CD4-positive, alpha-beta memory T cell (primary cell): ENCODE measurements around the gene BCAR1. TPM values are rescaled to one million over a fixed set of nuclear protein-coding genes. Genes with fewer than 3 reads are reported as not detected.

Source experiments
- CTCF ChIA-PET: fragments of 350-600 bp; sonication (Branson Sonifier 250); formaldehyde crosslinking; loops from one replicate; lab custom pipeline; 2021; ENCODE audit warnings: inconsistent platforms; ENCODE audit not compliant: partially characterized antibody; lab: Charles Lee
- POLR2A ChIA-PET: fragments of 350-600 bp; sonication (Branson Sonifier 250); formaldehyde crosslinking; loops from one replicate; lab custom pipeline; 2021; ENCODE audit not compliant: partially characterized antibody; lab: Charles Lee
- DNase-seq, 5 donors: peaks; one replicate each; pipeline versions ENCODE4 v3.0.0 to v3.0.0-alpha.2; 2020 to 2022; ENCODE audit warnings: mixed read lengths in 1 of 5
- H3K27ac ChIP-seq: one replicate; pipeline ENCODE4 v1.7.0; 2013; ENCODE audit warnings: low read depth, low read length
- H3K27me3 ChIP-seq: 2 replicates; pipeline ENCODE4 v1.7.0; 2013; ENCODE audit warnings: mild to moderate bottlenecking, low read length, moderate library complexity; ENCODE audit not compliant: insufficient read depth
- H3K36me3 ChIP-seq: 2 replicates; pipeline ENCODE4 v1.7.0; 2013; ENCODE audit warnings: mild to moderate bottlenecking, low read length, moderate library complexity; ENCODE audit not compliant: insufficient read depth
- H3K4me1 ChIP-seq: 2 replicates; pipeline ENCODE4 v1.7.0; 2013; ENCODE audit warnings: mild to moderate bottlenecking, low read length, moderate library complexity; ENCODE audit not compliant: insufficient read depth
- H3K4me3 ChIP-seq, 2 donors: one replicate each; pipeline ENCODE4 v1.7.0; 2013; ENCODE audit warnings: low read length in 2 of 2, mild to moderate bottlenecking in 1 of 2
- H3K9me3 ChIP-seq, 2 donors: one replicate each; pipeline ENCODE4 v1.7.0; 2013; ENCODE audit warnings: low read length in 2 of 2, control low read depth in 1 of 2; ENCODE audit not compliant: control insufficient read depth in 1 of 2
- H3K27ac Mint-ChIP-seq, 7 donors: one replicate each; pipeline ENCODE4 v1.8.0; 2020 to 2021; ENCODE audit warnings: mixed read lengths in 7 of 7, mild to moderate bottlenecking in 6 of 7, inconsistent platforms in 3 of 7, moderate library complexity in 3 of 7
- H3K27me3 Mint-ChIP-seq, 2 donors: one replicate each; pipeline ENCODE4 v1.8.0; 2020 to 2021; ENCODE audit warnings: mixed read lengths in 2 of 2
- H3K36me3 Mint-ChIP-seq, 2 donors: one replicate each; pipeline ENCODE4 v1.8.0; 2020 to 2021; ENCODE audit warnings: mixed read lengths in 2 of 2, inconsistent platforms in 1 of 2, mild to moderate bottlenecking in 1 of 2
- H3K4me1 Mint-ChIP-seq, 4 donors: one replicate each; pipeline ENCODE4 v1.8.0; 2020 to 2021; ENCODE audit warnings: mixed read lengths in 4 of 4, mild to moderate bottlenecking in 1 of 4
- H3K4me3 Mint-ChIP-seq, 8 donors: one replicate each; pipeline ENCODE4 v1.8.0; 2020 to 2021; ENCODE audit warnings: mixed read lengths in 8 of 8, mild to moderate bottlenecking in 7 of 8, moderate library complexity in 6 of 8, inconsistent platforms in 3 of 8
- H3K9me3 Mint-ChIP-seq, 8 donors: one replicate each; pipeline ENCODE4 v1.8.0; 2020 to 2021; ENCODE audit warnings: mixed read lengths in 8 of 8, mild to moderate bottlenecking in 5 of 8, inconsistent platforms in 3 of 8, moderate library complexity in 1 of 8
- intact Hi-C: fragments of 100-400 bp; cut with micrococcal nuclease; formaldehyde crosslinking; loops from one replicate; pipeline ENCODE4 v1.15.1; 2023
- polyA plus RNA-seq, 2 donors: library from polyadenylated mRNA; unstranded; fragments of 300-500 nt; fragmentation: Illumina TruSeq; gene quantifications; one replicate each; pipeline ENCODE4 v1.2.3, GENCODE V29; 2021
- total RNA-seq, 2 experiments: library from RNA; stranded (reverse); gene quantifications; one replicate each; pipeline ENCODE4 v1.2.3, GENCODE V29; 2021

Gene BCAR1
- total and polyA plus RNA-seq, 4 experiments from 2014 or later: 0.30 to 0.36 TPM; not detected in 2

DNA sequence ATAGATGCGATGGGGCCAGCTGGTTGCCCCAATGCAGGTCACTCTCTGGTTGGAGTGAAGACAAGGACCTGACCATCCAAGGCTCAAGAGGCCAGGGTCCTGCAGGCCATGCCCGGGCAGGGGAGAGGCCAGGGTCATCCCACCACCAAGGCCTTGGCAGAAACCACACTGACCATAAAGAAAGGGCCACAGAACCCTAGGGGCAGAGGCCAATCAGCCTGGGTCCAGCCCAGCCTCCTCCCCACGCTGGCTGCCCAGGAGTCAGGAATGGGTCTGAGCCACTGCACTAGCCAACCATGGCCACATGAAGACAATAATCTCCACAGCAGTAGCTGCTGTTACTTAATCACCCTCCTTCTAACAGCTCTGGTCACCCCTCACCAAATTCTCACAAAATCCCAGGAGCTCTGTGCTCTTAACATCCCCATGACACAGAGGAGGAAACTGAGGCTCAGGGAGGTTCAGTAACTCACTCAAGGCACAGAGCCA lies 10.2 kb upstream of the BCAR1 start:
- Histone ChIP-seq H3K27me3 (peaks cover 12% of the 10 kb centered on the region), H3K27ac (no peak overlapping the region), H3K9me3 (no peaks in the 10 kb centered on the region), H3K4me3 (no peak overlapping the region), H3K36me3 (no peaks in the 10 kb centered on the region), H3K4me1 (peaks cover 9% of the 10 kb centered on the region)
- no peak for DNase-seq
- CTCF ChIA-PET: interaction anchor here (1.6 kb wide), 1 partner anchor 124 kb away, joined by 3 read pairs; no protein-coding TSS in a partner anchor
- peaks cover 21 to 34% of the 10 kb centered on the region in 2 donors for H3K27me3 Mint-ChIP-seq
- H3K36me3 Mint-ChIP-seq: no peaks in the 10 kb centered on the region
- no peaks in the 10 kb centered on the region for H3K9me3 Mint-ChIP-seq
- H3K27ac Mint-ChIP-seq: no peak overlapping the region
- H3K4me1 Mint-ChIP-seq: peaks cover 3 to 13% (median 7%) of the 10 kb centered on the region in 4 donors
- POLR2A ChIA-PET: no interaction called here
- H3K4me3 Mint-ChIP-seq: no peak overlapping the region
- intact Hi-C loops: no loop called here

- no peaks in the 10 kb centered on the region for H3K9me3 ChIP-seq
- H3K27me3 ChIP-seq: peaks cover 9% of the 10 kb centered on the region
- peaks cover 17 to 29% of the 10 kb centered on the region in 2 donors for H3K27me3 Mint-ChIP-seq
- no peaks in the 10 kb centered on the region for H3K36me3 Mint-ChIP-seq
- no peak overlapping the region for H3K27ac Mint-ChIP-seq
- no peaks in the 10 kb centered on the region for H3K9me3 Mint-ChIP-seq
- H3K4me3 ChIP-seq: no peak overlapping the region
- peaks cover 0 to 10% (median 5%) of the 10 kb centered on the region in 4 donors for H3K4me1 Mint-ChIP-seq
- POLR2A ChIA-PET: no interaction called here
- CTCF ChIA-PET: no interaction called here
- no peak overlapping the region for H3K4me3 Mint-ChIP-seq
- intact Hi-C loops: no loop called here
- no peaks in the 10 kb centered on the region for H3K36me3 ChIP-seq
- H3K4me1 ChIP-seq: peaks cover 9% of the 10 kb centered on the region
- H3K27ac ChIP-seq: no peak overlapping the region
- DNase-seq: no peak
These were observed 9.6 kb upstream of the BCAR1 start for GRCh38 chr16:75260851-75261589.

GRCh38 chr16:75258807-75259141 lies 7.3 kb upstream of the BCAR1 start:
- DNase-seq: peak in 1 of 5 donors; percentile 7
- POLR2A ChIA-PET: no interaction called here
- no peaks in the 10 kb centered on the region for H3K36me3 ChIP-seq
- Mint-ChIP-seq H3K27ac (no peak overlapping the region), H3K36me3 (no peaks in the 10 kb centered on the region), H3K9me3 (no peaks in the 10 kb centered on the region), H3K27me3 (peaks cover 13 to 22% of the 10 kb centered on the region in 2 donors), H3K4me1 (no peaks in the 10 kb centered on the region), H3K4me3 (no peak overlapping the region)
- H3K4me3 ChIP-seq: no peak overlapping the region
- CTCF ChIA-PET: no interaction called here
- no peak overlapping the region for H3K27ac ChIP-seq
- no peaks in the 10 kb centered on the region for H3K4me1 ChIP-seq
- no peaks in the 10 kb centered on the region for H3K9me3 ChIP-seq
- H3K27me3 ChIP-seq: no peaks in the 10 kb centered on the region
- intact Hi-C loops: no loop called here

DNA sequence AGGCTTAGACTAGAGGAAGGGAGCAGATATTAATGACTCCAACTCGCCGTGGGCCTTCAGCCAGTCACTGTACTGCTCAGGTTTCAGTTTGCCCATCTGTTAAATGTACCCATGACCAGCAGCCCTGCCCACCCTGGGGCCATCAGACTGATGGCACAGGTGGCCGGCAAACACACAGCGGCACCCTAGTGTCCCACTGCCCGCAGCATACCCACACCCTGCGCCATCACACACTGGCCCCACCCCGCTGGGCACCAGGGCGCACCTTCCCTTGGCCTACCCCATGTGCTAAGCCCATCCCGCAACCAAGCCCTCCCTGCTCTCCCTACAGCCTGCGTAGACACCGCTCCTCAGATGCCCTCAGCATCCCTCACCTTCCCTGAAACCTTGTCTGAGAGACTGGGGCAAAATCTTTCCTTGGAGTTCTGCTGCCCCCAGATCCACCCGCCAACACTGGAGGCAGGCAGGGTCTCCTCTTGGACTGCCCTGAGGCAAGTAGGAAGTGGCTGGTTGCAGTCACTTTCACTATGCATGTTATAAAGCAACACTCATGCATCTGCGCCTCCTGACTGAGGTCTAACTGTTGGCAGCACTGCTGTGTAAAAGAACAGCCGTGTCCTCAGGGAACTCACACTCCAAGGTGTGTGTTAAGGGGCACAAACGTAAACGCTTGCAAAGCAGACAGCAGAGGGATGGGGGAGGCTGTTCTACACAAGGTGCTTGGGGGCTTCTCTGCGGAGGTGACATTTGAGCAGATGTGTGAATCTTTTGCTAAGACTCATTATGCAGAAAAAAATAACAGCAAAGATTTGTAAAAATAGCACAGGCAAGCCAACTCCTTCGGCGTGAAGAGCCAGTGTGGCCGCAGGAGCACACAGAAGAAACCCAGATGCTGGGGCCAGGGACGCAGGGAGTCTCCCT lies 6.7 kb upstream of the BCAR1 start:
- CTCF ChIA-PET: no interaction called here
- Histone ChIP-seq H3K4me3 (no peak overlapping the region), H3K27ac (no peak overlapping the region), H3K27me3 (no peaks in the 10 kb centered on the region), H3K36me3 (no peaks in the 10 kb centered on the region), H3K9me3 (no peaks in the 10 kb centered on the region), H3K4me1 (no peaks in the 10 kb centered on the region)
- intact Hi-C loops: no loop called here
- H3K27ac Mint-ChIP-seq: no peak overlapping the region
- H3K9me3 Mint-ChIP-seq: no peaks in the 10 kb centered on the region
- POLR2A ChIA-PET: no interaction called here
- no peak overlapping the region for H3K4me3 Mint-ChIP-seq
- no peaks in the 10 kb centered on the region for H3K36me3 Mint-ChIP-seq
- H3K27me3 Mint-ChIP-seq: peaks cover 14 to 16% of the 10 kb centered on the region in 2 donors
- H3K4me1 Mint-ChIP-seq: no peaks in the 10 kb centered on the region
- DNase-seq: peak in 1 of 5 donors; percentile 14

- Histone ChIP-seq H3K9me3 (no peaks in the 10 kb centered on the region), H3K36me3 (no peaks in the 10 kb centered on the region), H3K4me1 (peaks cover 3% of the 10 kb centered on the region), H3K27me3 (peaks cover 5% of the 10 kb centered on the region), H3K4me3 (no peak overlapping the region), H3K27ac (no peak overlapping the region)
- Mint-ChIP-seq H3K9me3 (no peaks in the 10 kb centered on the region), H3K36me3 (no peaks in the 10 kb centered on the region), H3K27me3 (peaks cover 18 to 21% of the 10 kb centered on the region in 2 donors), H3K4me3 (no peak overlapping the region), H3K4me1 (peaks cover 0 to 5% (median 1%) of the 10 kb centered on the region in 4 donors), H3K27ac (no peak overlapping the region)
- peak in 1 of 5 donors; percentile 7 for DNase-seq
- ChIA-PET CTCF (interaction anchor here (0.6 kb wide), 1 partner anchor 110 kb away, joined by 3 read pairs; no protein-coding TSS in a partner anchor), POLR2A (no interaction called here)
- intact Hi-C loops: no loop called here
These were observed 5.4 kb upstream of the BCAR1 start for GRCh38 chr16:75256696-75257343.

DNA sequence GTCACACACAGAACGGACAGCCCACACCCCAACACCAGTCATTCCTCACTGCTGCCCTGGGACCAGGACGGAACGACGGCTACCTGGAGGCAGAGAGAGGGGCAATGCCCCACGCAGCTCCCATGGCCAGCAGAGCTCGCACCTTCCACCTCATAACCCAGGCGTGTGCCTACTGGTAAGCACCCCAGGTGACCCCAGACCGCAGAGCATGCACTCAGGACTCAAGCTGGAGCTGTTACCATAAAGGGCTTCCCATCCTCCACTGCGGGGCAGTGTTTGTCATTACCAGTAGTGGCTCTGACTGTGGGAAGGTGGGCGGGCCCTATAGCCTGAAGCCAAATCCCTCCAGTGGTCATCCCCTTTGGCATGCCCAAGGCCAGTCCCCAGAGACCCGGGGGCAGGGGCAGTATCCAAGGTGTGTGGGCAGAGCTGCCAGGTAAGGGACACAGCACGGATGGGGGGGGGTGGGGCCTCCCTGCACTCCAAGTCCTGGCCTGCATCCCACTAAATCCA lies 4.7 kb upstream of the BCAR1 start:
- H3K4me1 ChIP-seq: peaks cover 5% of the 10 kb centered on the region
- Mint-ChIP-seq H3K27me3 (peaks cover 19 to 20% of the 10 kb centered on the region in 2 donors), H3K9me3 (no peaks in the 10 kb centered on the region), H3K27ac (no peak overlapping the region), H3K36me3 (no peaks in the 10 kb centered on the region), H3K4me3 (no peak overlapping the region), H3K4me1 (peaks cover 0 to 7% (median 3%) of the 10 kb centered on the region in 4 donors)
- H3K27me3 ChIP-seq: peaks cover 7% of the 10 kb centered on the region
- ChIA-PET POLR2A (no interaction called here), CTCF (interaction anchor here (0.6 kb wide), 1 partner anchor 110 kb away, joined by 3 read pairs; no protein-coding TSS in a partner anchor)
- no peaks in the 10 kb centered on the region for H3K9me3 ChIP-seq
- no peaks in the 10 kb centered on the region for H3K36me3 ChIP-seq
- peak in 1 of 5 donors; percentile 24 for DNase-seq
- intact Hi-C loops: no loop called here
- no peak overlapping the region for H3K27ac ChIP-seq
- no peak overlapping the region for H3K4me3 ChIP-seq
